OCI-LY1 (cell line): ENCODE measurements around the gene CIB2.

Source experiments
- H2AFZ ChIP-seq: fragments of 200-600 bp; sonication (generic), shearing (Covaris generic); 2 replicates; pipeline ENCODE4 v1.6.0; 2014; ENCODE audit warnings: antibody characterized with exemption, mild to moderate bottlenecking, low read length
- H3F3A ChIP-seq: fragments of 200-600 bp; sonication (generic), shearing (Covaris generic); 2 replicates; pipeline ENCODE4 v1.6.0; 2014; ENCODE audit warnings: mild to moderate bottlenecking, antibody characterized with exemption, low read length, moderate library complexity; ENCODE audit not compliant: insufficient read depth
- H3K27ac ChIP-seq: fragments of 200-600 bp; sonication (generic); 2 replicates; pipeline ENCODE4 v1.5.1; 2014; ENCODE audit warnings: low read length, mixed run types, mild to moderate bottlenecking, low read depth; ENCODE audit not compliant: poor library complexity, severe bottlenecking
- H3K27me3 ChIP-seq: fragments of 200-600 bp; sonication (generic); 2 replicates; pipeline ENCODE4 v1.6.0; 2014; ENCODE audit warnings: antibody characterized with exemption, mild to moderate bottlenecking, low read length, moderate library complexity; ENCODE audit not compliant: insufficient read depth
- H3K36me3 ChIP-seq: fragments of 200-600 bp; sonication (generic); 2 replicates; pipeline ENCODE4 v1.6.1; 2014; ENCODE audit warnings: mild to moderate bottlenecking, antibody characterized with exemption, low read length, moderate library complexity, mixed read lengths; ENCODE audit not compliant: insufficient read depth
- H3K4me1 ChIP-seq: fragments of 200-600 bp; sonication (generic); 2 replicates; pipeline ENCODE4 v1.5.1; 2014; ENCODE audit warnings: mild to moderate bottlenecking, low read length, moderate library complexity; ENCODE audit not compliant: insufficient read depth, severe bottlenecking
- H3K4me2 ChIP-seq: fragments of 200-600 bp; sonication (generic), shearing (Covaris generic); 2 replicates; pipeline ENCODE4 v1.6.1; 2014; ENCODE audit warnings: low read length
- H3K4me3 ChIP-seq: fragments of 200-600 bp; sonication (generic); 2 replicates; pipeline ENCODE4 v1.5.1; 2014; ENCODE audit warnings: low read length, low read depth, mild to moderate bottlenecking, mixed read lengths; ENCODE audit not compliant: poor library complexity, severe bottlenecking
- H3K79me2 ChIP-seq: fragments of 200-600 bp; shearing (Covaris generic); 2 replicates; pipeline ENCODE4 v1.6.1; 2016; ENCODE audit warnings: mixed run types, low read length, mixed read lengths; ENCODE audit not compliant: insufficient read depth
- H3K9ac ChIP-seq: fragments of 200-600 bp; sonication (generic), shearing (Covaris generic); 2 replicates; pipeline ENCODE4 v1.6.1; 2014; ENCODE audit warnings: mild to moderate bottlenecking, low read length, mixed read lengths
- H3K9me2 ChIP-seq: fragments of 200-600 bp; sonication (generic), shearing (Covaris generic); 2 replicates; pipeline ENCODE4 v1.6.1; 2014; ENCODE audit warnings: low read depth, mild to moderate bottlenecking, low read length, mixed read lengths
- H3K9me3 ChIP-seq: fragments of 200-600 bp; shearing (Covaris generic); 2 replicates; pipeline ENCODE4 v1.6.1; 2014; ENCODE audit warnings: low read length, mixed read lengths
- H4K20me1 ChIP-seq: fragments of 200-600 bp; sonication (generic), shearing (Covaris generic); 2 replicates; pipeline ENCODE4 v1.6.0; 2016; ENCODE audit warnings: mild to moderate bottlenecking, low read length; ENCODE audit not compliant: insufficient read depth
- CTCF ChIP-seq: fragments of 200-600 bp; sonication (generic), shearing (Covaris generic); IDR thresholded peaks from 2 replicates; pipeline ENCODE4 v1.5.1; 2017; ENCODE audit warnings: mild to moderate bottlenecking, antibody characterized with exemption, low read length, moderate library complexity, mixed read lengths
- EZH2 ChIP-seq: fragments of 200-600 bp; sonication (generic), shearing (Covaris generic); IDR thresholded peaks from 2 replicates; pipeline ENCODE4 v1.8.0; 2017; ENCODE audit warnings: borderline replicate concordance, mixed run types, mild to moderate bottlenecking, antibody characterized with exemption, low read length, moderate library complexity, mixed read lengths

Gene CIB2

GRCh38 chr15:78162038-78162437 is 30.8 kb upstream of the CIB2 start:
- Histone ChIP-seq H4K20me1 (no peaks in the 10 kb centered on the region), H2AFZ (no peak overlapping the region), H3K36me3 (peaks cover 83% of the 10 kb centered on the region), H3K4me3 (no peak overlapping the region), H3K79me2 (no peaks in the 10 kb centered on the region), H3K9me2 (no peaks in the 10 kb centered on the region), H3F3A (no peaks in the 10 kb centered on the region), H3K4me2 (no peak overlapping the region), H3K27me3 (no peaks in the 10 kb centered on the region), H3K9ac (no peak overlapping the region), H3K4me1 (peaks cover under 1% of the 10 kb centered on the region), H3K9me3 (no peaks in the 10 kb centered on the region), H3K27ac (no peak overlapping the region)
- no peak for TF ChIP-seq EZH2
- TF ChIP-seq CTCF: no peak

DNA sequence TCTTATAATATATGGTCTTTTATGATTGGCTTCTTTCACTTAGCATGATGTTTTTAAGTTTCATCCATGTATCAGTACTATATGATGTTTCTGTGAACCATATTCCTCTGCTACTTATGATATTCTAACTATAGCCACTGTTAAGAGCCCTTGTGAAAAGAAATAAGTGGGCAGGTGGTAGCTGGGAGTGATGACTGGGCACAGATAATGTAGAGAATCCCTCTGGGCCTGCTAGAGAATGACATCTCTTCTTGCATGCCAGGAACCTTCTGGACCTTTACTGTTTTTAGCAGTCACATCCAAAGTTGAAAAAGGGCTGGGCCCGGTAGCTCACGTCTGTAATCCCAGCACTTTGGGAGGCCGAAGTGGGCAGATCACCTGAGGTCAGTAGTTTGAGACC is 28.1 kb upstream of the CIB2 start:
- no peaks in the 10 kb centered on the region for H3F3A ChIP-seq
- H3K79me2 ChIP-seq: peaks cover 7% of the 10 kb centered on the region; the same call in 1 of the 2 replicates
- no peak overlapping the region for H3K27ac ChIP-seq
- no peaks in the 10 kb centered on the region for H3K27me3 ChIP-seq
- H3K9me3 ChIP-seq: no peaks in the 10 kb centered on the region
- H3K4me1 ChIP-seq: no peaks in the 10 kb centered on the region
- no peaks in the 10 kb centered on the region for H4K20me1 ChIP-seq
- no peak overlapping the region for H3K9ac ChIP-seq
- H3K4me3 ChIP-seq: no peak overlapping the region
- H2AFZ ChIP-seq: no peak overlapping the region
- TF ChIP-seq CTCF: no peak
- TF ChIP-seq EZH2: no peak
- no peak overlapping the region for H3K4me2 ChIP-seq
- no peaks in the 10 kb centered on the region for H3K9me2 ChIP-seq
- peaks cover 65% of the 10 kb centered on the region for H3K36me3 ChIP-seq

DNA sequence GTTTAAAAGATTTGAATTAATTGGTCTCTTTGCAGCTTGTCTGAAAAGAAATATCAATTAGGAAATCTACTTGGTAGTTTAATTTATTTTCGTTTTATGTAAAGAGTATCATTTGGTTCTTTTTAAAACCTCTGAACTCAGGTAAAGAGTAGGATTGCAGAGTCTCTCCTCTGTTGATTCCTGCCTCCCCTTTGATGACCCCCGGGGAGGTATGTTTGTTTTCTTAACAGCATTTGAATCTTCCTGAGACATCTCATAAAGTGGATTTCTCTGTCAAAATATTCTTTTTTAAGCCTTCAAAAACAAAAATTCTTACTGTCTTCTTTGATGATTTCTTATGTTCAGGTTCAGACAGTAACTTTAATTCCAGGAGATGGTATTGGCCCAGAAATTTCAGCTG is 26.0 kb upstream of the CIB2 start:
- H2AFZ ChIP-seq: no peak overlapping the region

More for the DNA sequence above, 26.0 kb upstream of the CIB2 start:
- no peaks in the 10 kb centered on the region for H3F3A ChIP-seq
- H3K4me1 ChIP-seq: no peaks in the 10 kb centered on the region
- H3K9me3 ChIP-seq: no peaks in the 10 kb centered on the region
- H3K9ac ChIP-seq: no peak overlapping the region
- peaks cover 23% of the 10 kb centered on the region; the same call in 1 of the 2 replicates for H3K79me2 ChIP-seq
- no peaks in the 10 kb centered on the region for H3K27me3 ChIP-seq
- no peak overlapping the region for H3K27ac ChIP-seq
- H3K4me3 ChIP-seq: no peak overlapping the region
- TF ChIP-seq CTCF (no peak), EZH2 (no peak)
- no peaks in the 10 kb centered on the region for H4K20me1 ChIP-seq
- peaks cover 47% of the 10 kb centered on the region for H3K36me3 ChIP-seq
- no peak overlapping the region for H3K4me2 ChIP-seq
- H3K9me2 ChIP-seq: no peaks in the 10 kb centered on the region
